Measurements from ENCODE around the gene SLC35E2B.

DNA sequence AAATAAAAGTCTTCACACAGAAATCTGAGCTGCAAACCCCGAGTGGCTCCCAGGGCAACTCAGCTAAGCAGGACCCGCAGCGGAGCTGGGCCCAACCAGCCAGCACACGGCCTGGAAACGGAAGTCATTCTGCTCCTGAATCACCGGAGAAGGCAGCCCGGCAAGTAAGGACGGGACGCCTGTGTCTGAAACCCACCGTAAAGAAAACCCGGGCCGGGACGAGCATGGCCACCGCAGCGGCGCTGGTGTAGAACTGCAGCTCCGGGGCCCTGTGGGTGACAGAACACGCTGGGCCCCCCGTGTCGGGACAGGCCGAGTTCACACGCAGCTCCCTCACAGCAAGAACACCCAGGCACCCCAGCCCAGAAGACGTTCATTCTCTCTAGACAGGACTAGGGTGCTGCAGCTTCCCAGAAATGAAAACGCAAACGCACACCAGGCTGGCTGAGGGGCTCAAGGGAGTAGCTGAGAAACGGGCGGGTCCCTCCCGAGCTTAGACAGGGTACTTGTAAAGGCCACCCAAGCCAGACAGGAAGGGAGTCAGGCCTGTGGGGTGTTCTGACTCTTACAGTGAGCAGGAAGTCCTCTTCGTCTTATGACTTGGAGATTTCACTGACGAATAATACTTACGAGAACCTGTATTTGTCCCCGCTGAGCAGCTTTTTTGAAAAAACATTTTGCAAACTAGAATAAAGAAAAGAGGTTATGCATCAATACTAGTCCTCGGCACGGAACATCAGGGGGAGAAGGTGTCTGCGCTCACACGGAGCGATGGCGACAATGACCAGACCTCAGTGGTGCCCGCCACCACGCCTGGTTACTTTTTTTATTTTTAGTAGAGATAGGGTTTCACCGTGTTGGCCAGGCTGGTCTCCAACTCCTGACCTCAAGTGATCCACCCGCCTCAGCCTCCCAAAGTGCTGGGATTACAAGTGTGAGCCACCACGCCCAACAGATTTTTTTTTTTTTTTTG lies 22.8 kb downstream of the SLC35E2B start:
- TF ChIP-seq POLR2AphosphoS5 (IDR thresholded peaks at IDR 0.05) (no peak), EP300 (IDR thresholded peaks at IDR 0.05; ENCODE audit: low read depth) (no peak), POLR2A (IDR thresholded peaks at IDR 0.05) (no peak)
- TF ChIP-seq, protein P1, sequence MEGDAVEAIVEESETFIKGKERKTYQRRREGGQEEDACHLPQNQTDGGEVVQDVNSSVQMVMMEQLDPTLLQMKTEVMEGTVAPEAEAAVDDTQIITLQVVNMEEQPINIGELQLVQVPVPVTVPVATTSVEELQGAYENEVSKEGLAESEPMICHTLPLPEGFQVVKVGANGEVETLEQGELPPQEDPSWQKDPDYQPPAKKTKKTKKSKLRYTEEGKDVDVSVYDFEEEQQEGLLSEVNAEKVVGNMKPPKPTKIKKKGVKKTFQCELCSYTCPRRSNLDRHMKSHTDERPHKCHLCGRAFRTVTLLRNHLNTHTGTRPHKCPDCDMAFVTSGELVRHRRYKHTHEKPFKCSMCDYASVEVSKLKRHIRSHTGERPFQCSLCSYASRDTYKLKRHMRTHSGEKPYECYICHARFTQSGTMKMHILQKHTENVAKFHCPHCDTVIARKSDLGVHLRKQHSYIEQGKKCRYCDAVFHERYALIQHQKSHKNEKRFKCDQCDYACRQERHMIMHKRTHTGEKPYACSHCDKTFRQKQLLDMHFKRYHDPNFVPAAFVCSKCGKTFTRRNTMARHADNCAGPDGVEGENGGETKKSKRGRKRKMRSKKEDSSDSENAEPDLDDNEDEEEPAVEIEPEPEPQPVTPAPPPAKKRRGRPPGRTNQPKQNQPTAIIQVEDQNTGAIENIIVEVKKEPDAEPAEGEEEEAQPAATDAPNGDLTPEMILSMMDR (IDR thresholded peaks at IDR 0.05) = no peak

All from transverse colon (tissue), 4 donors.